A549 treated with GW870086 at 1 μM for 4 hours (cell line): ENCODE measurements around the gene MSANTD2. TPM values are rescaled to one million over a fixed set of nuclear protein-coding genes. Genes with fewer than 3 reads are reported as not detected.

Experiments
- total RNA-seq: library from RNA; stranded (reverse); fragments of 200-300 nt; extraction: Qiagen RNA extraction; gene quantifications from 5 replicates; pipeline ENCODE4 v1.2.3, GENCODE V29; 2022; ENCODE audit warnings: low read depth

Gene MSANTD2
- 5.4 to 6.5 TPM (median 5.7 TPM) in 5 replicates for total RNA-seq

DNA sequence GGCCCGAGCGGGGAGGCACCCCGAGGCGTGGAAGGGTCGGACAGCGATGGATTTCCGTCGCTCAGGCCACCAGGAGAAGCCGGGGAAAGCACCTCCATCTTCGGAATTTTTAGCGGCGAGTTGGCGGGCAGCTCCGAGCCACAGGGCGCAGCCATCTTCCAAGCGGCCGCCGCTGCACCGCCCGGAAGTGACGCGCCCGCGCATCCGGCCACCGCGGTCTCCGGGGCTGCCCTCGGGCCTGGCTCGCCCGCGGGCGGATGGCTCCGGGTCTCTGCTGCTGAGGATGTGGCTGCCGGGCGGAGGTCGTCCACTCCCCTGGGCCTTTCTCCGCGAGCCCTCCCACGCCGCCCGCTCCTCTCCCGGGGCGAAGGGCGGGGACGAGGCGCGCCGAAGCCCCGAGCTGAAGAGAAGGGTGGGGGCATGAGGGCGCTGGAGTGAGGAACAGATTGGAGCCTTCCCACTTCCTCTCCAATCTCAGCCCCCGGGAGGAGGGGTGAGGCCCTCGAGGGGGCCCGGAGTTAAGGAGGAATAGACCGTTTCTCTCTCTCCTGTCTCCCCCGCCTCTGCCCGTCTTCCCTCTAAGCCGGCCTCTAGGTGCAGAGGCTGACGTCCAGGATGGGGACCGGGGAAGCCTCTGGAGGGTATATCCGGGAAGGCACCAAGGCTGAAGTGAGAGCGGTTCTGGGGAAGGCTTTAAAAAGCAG lies at the start of gene MSANTD2:
Gene MSANTD2 (minus strand): TSS at position 181 of the 704 bp plus-strand sequence. CDS start 26 bp downstream, at position 155.

DNA sequence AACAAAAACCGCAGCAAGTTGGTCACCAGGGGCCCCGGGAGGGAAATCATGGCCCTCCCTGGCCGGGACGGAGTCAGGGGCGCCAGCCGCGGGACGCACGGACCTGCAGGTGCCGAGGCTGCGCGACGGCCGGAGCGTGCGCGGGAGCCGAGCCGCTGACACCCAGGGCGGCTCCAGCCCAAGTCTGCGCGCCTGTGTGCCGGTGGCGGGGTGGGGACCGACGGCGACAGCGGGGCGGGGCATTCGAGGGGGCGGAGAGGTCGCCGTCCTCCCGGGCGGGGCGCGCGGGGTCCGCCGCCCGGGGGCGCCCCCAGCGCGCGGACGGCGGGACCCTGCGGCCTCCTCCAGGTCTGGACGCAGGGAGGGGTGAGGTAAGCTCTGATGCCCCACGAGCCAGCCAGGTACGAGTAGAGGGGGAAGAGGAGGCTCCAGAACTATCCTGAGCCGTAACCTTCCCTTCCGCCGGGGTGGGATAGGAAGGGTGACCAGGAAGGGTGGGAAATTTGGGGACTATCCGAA lies 38.0 kb downstream of the MSANTD2 start, which contains the start of gene ESAM:
Gene ESAM (minus strand): TSS at position 186 of the 519 bp plus-strand sequence. CDS start 136 bp downstream, at position 50.

DNA sequence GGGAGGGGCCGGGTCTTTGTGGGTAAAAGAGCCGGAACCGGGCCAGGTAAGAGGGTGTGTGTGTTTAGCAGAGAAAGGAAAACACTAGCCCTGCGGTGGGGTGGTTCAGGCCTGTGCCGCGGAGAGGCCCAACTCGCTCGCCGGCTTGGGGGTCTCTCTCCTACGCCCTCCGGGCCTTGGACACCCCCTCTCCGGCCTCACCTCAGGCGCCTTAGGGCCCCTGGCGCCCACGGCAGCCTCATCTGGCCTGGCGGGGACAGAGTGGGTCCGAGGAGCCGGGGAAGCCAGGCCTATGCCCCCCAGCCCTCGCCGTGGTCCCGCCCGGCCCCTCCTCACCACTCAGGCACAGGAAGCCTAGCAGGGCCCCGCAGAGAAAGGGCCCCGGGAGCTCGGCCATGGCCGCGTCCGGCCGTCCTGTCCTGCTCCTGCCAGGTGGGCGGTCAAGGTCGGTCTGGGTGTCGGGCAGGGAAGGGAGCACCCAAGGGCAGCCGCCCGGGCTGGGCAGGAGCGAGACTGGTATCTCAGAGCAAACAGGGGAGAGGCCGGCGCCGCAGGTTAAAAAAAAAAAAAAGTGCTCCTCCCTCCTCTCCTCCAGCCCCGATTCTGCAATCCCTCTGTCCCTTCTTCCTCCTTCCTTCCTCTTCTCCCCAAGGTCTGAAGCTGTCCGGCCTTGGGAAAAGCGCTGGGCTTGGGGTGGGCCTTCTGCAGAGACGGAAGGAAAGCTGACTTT lies 48.3 kb downstream of the MSANTD2 start, which contains the start of gene VSIG2:
Gene VSIG2 (minus strand): TSS at position 515 of the 730 bp plus-strand sequence. CDS start 118 bp downstream, at position 397.

DNA sequence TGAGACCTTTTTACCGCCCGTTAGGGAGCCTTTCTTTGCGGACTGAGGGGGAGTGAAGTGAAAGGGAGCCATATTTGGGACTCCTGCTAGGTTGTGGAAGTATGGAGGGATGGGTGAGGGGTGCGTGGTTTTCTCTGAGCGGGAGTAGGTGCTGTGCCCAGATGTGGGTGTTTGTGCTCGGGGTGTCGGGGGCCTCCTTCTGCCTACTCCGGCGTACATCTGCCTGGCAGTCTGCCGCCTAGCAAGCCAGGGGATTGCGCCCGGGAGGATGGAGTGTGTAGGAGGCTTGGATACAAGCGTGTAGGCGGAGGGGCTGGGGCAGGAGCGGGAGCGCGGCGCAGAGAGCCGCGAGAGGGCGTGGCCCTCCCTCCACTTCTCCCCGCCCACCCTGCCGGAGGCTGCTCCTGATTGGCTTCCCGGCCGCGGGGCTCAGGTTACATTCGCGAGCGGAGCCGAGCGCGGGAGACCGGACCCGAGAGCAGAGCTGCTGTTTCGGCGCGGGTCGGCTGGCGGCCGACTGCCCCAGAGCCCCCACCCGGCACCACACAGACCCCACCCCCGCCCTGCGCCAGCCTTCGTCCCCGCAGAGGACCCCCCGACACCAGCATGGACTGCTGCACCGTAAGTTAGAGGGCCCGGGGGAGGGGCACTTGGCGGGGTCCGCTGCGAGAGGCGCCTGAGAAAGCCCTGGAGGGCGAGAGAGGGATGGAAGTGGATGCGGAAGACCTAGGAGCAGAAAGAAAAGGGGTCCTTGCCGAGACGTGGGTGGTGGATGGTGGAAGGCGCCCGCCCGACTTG lies 60.5 kb downstream of the MSANTD2 start, which contains the start of gene NRGN:
Gene NRGN (plus strand): TSS at position 464 of the 798 bp plus-strand sequence. CDS start 143 bp downstream, at position 607.

Other genes starting within 250 kb of the MSANTD2 start
- gene OR8A1, start 230.4 kb downstream of the MSANTD2 start, total RNA-seq: not detected in 5 replicates
- gene PANX3, start 189.0 kb downstream of the MSANTD2 start, total RNA-seq: not detected in 5 replicates
- 16.2 to 18.3 TPM (median 17.7 TPM) in 5 replicates for gene TBRG1, start 177.5 kb downstream of the MSANTD2 start, total RNA-seq
- gene SIAE, start 126.7 kb downstream of the MSANTD2 start, total RNA-seq: 12.0 to 16.7 TPM (median 15.0 TPM) in 5 replicates
- gene SPA17, start 126.5 kb downstream of the MSANTD2 start, total RNA-seq: 17.7 to 30.1 TPM (median 20.1 TPM) in 5 replicates
- 6.1 to 11.4 TPM (median 9.6 TPM) in 5 replicates for gene NRGN, start 60.5 kb downstream of the MSANTD2 start, total RNA-seq
- not detected in 5 replicates for gene VSIG2, start 48.2 kb downstream of the MSANTD2 start, total RNA-seq
- gene ESAM, start 38.1 kb downstream of the MSANTD2 start, total RNA-seq: 12.0 to 17.2 TPM (median 13.7 TPM) in 5 replicates
- gene ROBO3, start 65.0 kb upstream of the MSANTD2 start, total RNA-seq: 1.9 to 2.7 TPM (median 2.1 TPM) in 5 replicates
- not detected in 5 replicates for gene ROBO4, start 97.5 kb upstream of the MSANTD2 start, total RNA-seq
- not detected in 5 replicates for gene HEPN1, start 118.8 kb upstream of the MSANTD2 start, total RNA-seq
- gene HEPACAM, start 135.6 kb upstream of the MSANTD2 start, total RNA-seq: not detected in 5 replicates
- 0.29 to 0.67 TPM (median 0.52 TPM) in 5 replicates for gene CCDC15, start 153.8 kb upstream of the MSANTD2 start, total RNA-seq